ENCODE data around the gene EIF4E2.
A peak's percentile ranks its signal among the peaks of the same experiment; 100 is the strongest.

Gene EIF4E2

GRCh38 chr2:232550354-232551249, at the start of gene EIF4E2, which contains the start of gene TIGD1:
EIF4E2 (plus strand) TSS chr2:232550689; CDS start chr2:232550725, 36 bp downstream.
TIGD1 (minus strand) TSS chr2:232550557; CDS start chr2:232549882, 675 bp downstream.
- peak; percentile 93 for DNase-seq

- no peak for DNase-seq
Observed at GRCh38 chr2:232501331-232501771, 49.1 kb upstream of the EIF4E2 start.

- no peak for DNase-seq
Observed at GRCh38 chr2:232501794-232502390, 48.6 kb upstream of the EIF4E2 start.

- DNase-seq, result no peak
Observed at GRCh38 chr2:232502511-232502910, 48.0 kb upstream of the EIF4E2 start.

GRCh38 chr2:232502911-232503808, 47.3 kb upstream of the EIF4E2 start:
- DNase-seq, result peak; percentile 35

GRCh38 chr2:232503809-232504323, 46.6 kb upstream of the EIF4E2 start:
- DNase-seq, result no peak

GRCh38 chr2:232504438-232504837, 46.1 kb upstream of the EIF4E2 start:
- DNase-seq, result no peak

GRCh38 chr2:232505856-232506255, 44.6 kb upstream of the EIF4E2 start:
- no peak for DNase-seq

GRCh38 chr2:232506709-232507108, 43.8 kb upstream of the EIF4E2 start:
- no peak for DNase-seq

GRCh38 chr2:232508251-232508650, 42.2 kb upstream of the EIF4E2 start:
- DNase-seq, result no peak

- DNase-seq, result no peak
Observed at GRCh38 chr2:232511336-232511890, 39.1 kb upstream of the EIF4E2 start.

GRCh38 chr2:232512602-232513001, 37.9 kb upstream of the EIF4E2 start:
- DNase-seq, result no peak

GRCh38 chr2:232513353-232513752, 37.1 kb upstream of the EIF4E2 start:
- no peak for DNase-seq

- DNase-seq, result no peak
Observed at GRCh38 chr2:232515639-232516038, 34.9 kb upstream of the EIF4E2 start.

- no peak for DNase-seq
Observed at GRCh38 chr2:232516551-232516950, 33.9 kb upstream of the EIF4E2 start.

GRCh38 chr2:232518844-232519243, 31.6 kb upstream of the EIF4E2 start:
- DNase-seq, result no peak

- DNase-seq, result no peak
Observed at GRCh38 chr2:232519581-232520438, 30.7 kb upstream of the EIF4E2 start, which contains the start of gene PRSS56. PRSS56 (plus strand) TSS chr2:232520388; CDS start chr2:232520599, 211 bp downstream.

- no peak for DNase-seq
Observed at GRCh38 chr2:232520489-232520888, 30.0 kb upstream of the EIF4E2 start.

GRCh38 chr2:232521098-232521497, 29.4 kb upstream of the EIF4E2 start:
- DNase-seq, result no peak

- peak; percentile 21 for DNase-seq
Observed at GRCh38 chr2:232521959-232522622, 28.4 kb upstream of the EIF4E2 start.

All from EL (cell line).